Liver (tissue), 3 donors: ENCODE results near the gene TUBB4B.

Experiments
- JUND ChIP-seq, 2 donors: IDR thresholded peaks; 2 replicates each; pipeline ENCODE4 v1.6.1; 2016; ENCODE audit warnings: antibody characterized with exemption in 2 of 2
- MAX ChIP-seq: IDR thresholded peaks from 2 replicates; pipeline ENCODE4 v1.6.1; 2016; ENCODE audit warnings: antibody characterized with exemption
- TF ChIP-seq, protein P1 (sequence below): fragments of 150-350 bp; IDR thresholded peaks from 2 replicates; pipeline ENCODE4 v1.5.1; 2017; ENCODE audit warnings: improper control_type of control experiment, low read depth, low read length; ENCODE audit not compliant: missing input control
- donor health status: healthy.
- donor health status: healthy.

DNA sequence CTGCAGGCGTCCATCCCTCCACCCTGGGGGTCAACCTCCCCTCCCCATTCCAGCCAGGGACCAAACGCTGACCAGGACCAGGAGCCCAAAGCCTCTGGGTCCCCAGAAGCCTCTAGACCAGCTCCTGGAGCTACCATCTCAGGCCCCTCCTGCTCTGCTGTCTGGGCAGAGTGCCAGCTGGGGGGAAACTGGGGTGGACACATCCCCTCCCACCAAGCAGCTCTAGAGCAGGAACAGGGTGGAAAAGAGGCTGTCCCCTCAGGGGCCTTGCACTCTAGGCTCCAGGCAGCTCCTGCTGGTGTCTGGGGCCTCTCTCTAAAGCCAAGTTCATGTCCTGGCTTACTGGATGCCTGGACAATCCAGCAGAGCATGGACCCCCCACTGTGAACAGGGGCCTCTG is 48.2 kb upstream of the TUBB4B start:
- TF ChIP-seq, protein P1, sequence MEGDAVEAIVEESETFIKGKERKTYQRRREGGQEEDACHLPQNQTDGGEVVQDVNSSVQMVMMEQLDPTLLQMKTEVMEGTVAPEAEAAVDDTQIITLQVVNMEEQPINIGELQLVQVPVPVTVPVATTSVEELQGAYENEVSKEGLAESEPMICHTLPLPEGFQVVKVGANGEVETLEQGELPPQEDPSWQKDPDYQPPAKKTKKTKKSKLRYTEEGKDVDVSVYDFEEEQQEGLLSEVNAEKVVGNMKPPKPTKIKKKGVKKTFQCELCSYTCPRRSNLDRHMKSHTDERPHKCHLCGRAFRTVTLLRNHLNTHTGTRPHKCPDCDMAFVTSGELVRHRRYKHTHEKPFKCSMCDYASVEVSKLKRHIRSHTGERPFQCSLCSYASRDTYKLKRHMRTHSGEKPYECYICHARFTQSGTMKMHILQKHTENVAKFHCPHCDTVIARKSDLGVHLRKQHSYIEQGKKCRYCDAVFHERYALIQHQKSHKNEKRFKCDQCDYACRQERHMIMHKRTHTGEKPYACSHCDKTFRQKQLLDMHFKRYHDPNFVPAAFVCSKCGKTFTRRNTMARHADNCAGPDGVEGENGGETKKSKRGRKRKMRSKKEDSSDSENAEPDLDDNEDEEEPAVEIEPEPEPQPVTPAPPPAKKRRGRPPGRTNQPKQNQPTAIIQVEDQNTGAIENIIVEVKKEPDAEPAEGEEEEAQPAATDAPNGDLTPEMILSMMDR: no peak
- TF ChIP-seq JUND (IDR thresholded peaks at IDR 0.05) (no peak), MAX (no peak)
